CD4-positive, CD25-positive, alpha-beta regulatory T cell (primary cell): ENCODE data around the gene TXNDC17. TPM values are rescaled to one million over a fixed set of nuclear protein-coding genes. Genes with fewer than 3 reads are reported as not detected.

Source experiments
- ATAC-seq, 2 donors: fragments of 150-1000 bp; cut with Tn5 transposase; one replicate each; pipeline ENCODE4 v1.10.0; 2021; ENCODE audit warnings: low read depth in 2 of 2, moderate number of reproducible peaks in 2 of 2, moderate library complexity in 1 of 2
- DNase-seq, 3 donors: peaks; one replicate each; pipeline versions ENCODE4 v3.0.0 to v3.0.0-alpha.2; 2012 to 2022; ENCODE audit warnings: mixed read lengths in 1 of 3
- H3K27ac ChIP-seq: one replicate; pipeline ENCODE4 v1.7.0; 2013; ENCODE audit warnings: mild to moderate bottlenecking, low read length; ENCODE audit not compliant: insufficient read depth, poor library complexity, severe bottlenecking
- H3K27me3 ChIP-seq: one replicate; pipeline ENCODE4 v1.7.0; 2013; ENCODE audit warnings: low read length; ENCODE audit not compliant: control insufficient read depth, insufficient read depth
- H3K36me3 ChIP-seq: one replicate; pipeline ENCODE4 v1.7.0; 2013; ENCODE audit warnings: mild to moderate bottlenecking, low read length, moderate library complexity; ENCODE audit not compliant: control insufficient read depth, insufficient read depth
- H3K4me1 ChIP-seq: 2 replicates; pipeline ENCODE4 v1.7.0; 2013; ENCODE audit warnings: mild to moderate bottlenecking, low read length; ENCODE audit not compliant: insufficient read depth, control insufficient read depth, poor library complexity, severe bottlenecking
- H3K4me3 ChIP-seq: one replicate; pipeline ENCODE4 v1.7.0; 2013; ENCODE audit warnings: low read depth, mild to moderate bottlenecking, low read length, moderate library complexity
- H3K9me3 ChIP-seq, 2 experiments: 1 replicate in 1 of 2; 2 replicates in 1 of 2; pipeline ENCODE4 v1.7.0; 2013; ENCODE audit warnings: low read length in 2 of 2, mild to moderate bottlenecking in 1 of 2, moderate library complexity in 1 of 2; ENCODE audit not compliant: control insufficient read depth in 2 of 2
- H3K27ac Mint-ChIP-seq, 3 donors: one replicate each; pipeline ENCODE4 v1.8.0; 2020 to 2022; ENCODE audit warnings: mild to moderate bottlenecking in 3 of 3, mixed read lengths in 3 of 3, moderate library complexity in 2 of 3
- H3K27me3 Mint-ChIP-seq: one replicate; pipeline ENCODE4 v1.8.0; 2022; ENCODE audit warnings: mild to moderate bottlenecking, mixed read lengths
- H3K36me3 Mint-ChIP-seq: one replicate; pipeline ENCODE4 v1.8.0; 2020; ENCODE audit warnings: mixed read lengths
- H3K4me1 Mint-ChIP-seq, 4 donors: one replicate each; pipeline ENCODE4 v1.8.0; 2020 to 2022; ENCODE audit warnings: mixed read lengths in 4 of 4, mild to moderate bottlenecking in 1 of 4
- H3K4me3 Mint-ChIP-seq, 4 donors: one replicate each; pipeline ENCODE4 v1.8.0; 2020 to 2022; ENCODE audit warnings: mild to moderate bottlenecking in 4 of 4, mixed read lengths in 4 of 4, moderate library complexity in 3 of 4
- H3K9me3 Mint-ChIP-seq, 7 donors: one replicate each; pipeline ENCODE4 v1.8.0; 2020 to 2022; ENCODE audit warnings: mixed read lengths in 7 of 7, mild to moderate bottlenecking in 3 of 7, moderate library complexity in 2 of 7
- polyA plus RNA-seq, 4 donors: library from polyadenylated mRNA; unstranded; fragments of 300-500 nt; fragmentation: Illumina TruSeq; gene quantifications; one replicate each; pipeline ENCODE4 v1.2.3, GENCODE V29; 2021
- total RNA-seq: library from RNA; stranded (reverse); gene quantifications from one replicate; pipeline ENCODE4 v1.2.3, GENCODE V29; 2022

TXNDC17 gene
- total and polyA plus RNA-seq, 5 donors from 2014 or later = 15.0 to 262 (median 169) TPM

DNA sequence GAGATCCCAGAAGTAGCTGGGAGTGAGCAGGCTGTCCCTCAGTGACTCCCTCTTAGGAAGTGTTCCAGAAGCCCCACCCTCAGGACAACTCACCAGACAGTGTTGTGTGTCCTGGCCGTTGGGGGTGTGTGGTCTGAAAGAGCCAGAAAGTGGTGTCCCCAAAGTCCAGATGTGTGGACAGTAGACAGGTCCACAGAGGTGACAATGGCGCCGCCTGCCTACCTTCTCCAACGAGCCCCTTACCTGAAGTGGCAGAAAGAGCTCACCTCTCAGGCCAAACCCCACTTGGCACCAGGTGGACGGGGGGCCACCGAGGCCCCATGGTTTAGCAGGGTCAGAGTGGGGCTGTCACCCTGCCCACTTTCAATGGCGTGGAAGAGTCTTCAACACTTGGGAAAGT lies 30.6 kb downstream of the TXNDC17 start:
- Mint-ChIP-seq H3K4me3 (no peak overlapping the region), H3K27me3 (peaks cover 4% of the 10 kb centered on the region), H3K36me3 (peaks cover 7% of the 10 kb centered on the region), H3K4me1 (peaks cover 0 to 8% (median 1%) of the 10 kb centered on the region in 4 donors), H3K27ac (peak overlapping the region in 1 of 3 donors; percentile 32), H3K9me3 (no peaks in the 10 kb centered on the region)
- Histone ChIP-seq H3K36me3 (no peaks in the 10 kb centered on the region), H3K27me3 (no peaks in the 10 kb centered on the region), H3K9me3 (no peaks in the 10 kb centered on the region), H3K4me1 (no peaks in the 10 kb centered on the region), H3K4me3 (no peak overlapping the region), H3K27ac (no peak overlapping the region)
- DNase-seq = no peak
- no peak for ATAC-seq

DNA sequence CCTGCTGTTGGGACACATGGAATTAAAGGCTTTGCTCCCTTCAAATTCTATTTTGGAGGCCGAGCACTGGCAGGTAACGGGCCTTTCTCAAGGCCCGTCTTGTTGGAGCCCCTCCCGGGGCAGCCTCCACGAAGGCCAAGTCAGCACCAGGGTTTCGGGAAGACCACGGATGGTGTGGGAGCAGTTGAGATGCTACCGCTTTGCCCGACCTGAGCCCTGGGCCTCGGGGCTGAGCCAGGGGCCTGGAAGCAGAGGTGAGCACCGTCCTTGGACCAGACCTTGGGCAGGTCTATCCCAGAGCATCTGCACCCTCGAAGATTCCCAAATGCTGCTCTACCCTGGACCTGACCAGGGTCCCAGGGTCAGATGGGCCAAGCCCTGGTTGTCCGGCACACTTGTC lies 33.7 kb downstream of the TXNDC17 start:
- no peak overlapping the region for H3K27ac Mint-ChIP-seq
- H3K27ac ChIP-seq = no peak overlapping the region
- ATAC-seq (no peak), DNase-seq (no peak)
- H3K36me3 Mint-ChIP-seq = no peaks in the 10 kb centered on the region
- H3K4me3 ChIP-seq = no peak overlapping the region
- H3K4me1 ChIP-seq = no peaks in the 10 kb centered on the region
- H3K4me3 Mint-ChIP-seq = no peak overlapping the region
- H3K36me3 ChIP-seq = no peaks in the 10 kb centered on the region
- H3K27me3 ChIP-seq = no peaks in the 10 kb centered on the region
- no peaks in the 10 kb centered on the region for H3K9me3 Mint-ChIP-seq
- no peaks in the 10 kb centered on the region for H3K9me3 ChIP-seq
- peaks cover 0 to 8% (median 1%) of the 10 kb centered on the region in 4 donors for H3K4me1 Mint-ChIP-seq
- peaks cover 4% of the 10 kb centered on the region for H3K27me3 Mint-ChIP-seq

DNA sequence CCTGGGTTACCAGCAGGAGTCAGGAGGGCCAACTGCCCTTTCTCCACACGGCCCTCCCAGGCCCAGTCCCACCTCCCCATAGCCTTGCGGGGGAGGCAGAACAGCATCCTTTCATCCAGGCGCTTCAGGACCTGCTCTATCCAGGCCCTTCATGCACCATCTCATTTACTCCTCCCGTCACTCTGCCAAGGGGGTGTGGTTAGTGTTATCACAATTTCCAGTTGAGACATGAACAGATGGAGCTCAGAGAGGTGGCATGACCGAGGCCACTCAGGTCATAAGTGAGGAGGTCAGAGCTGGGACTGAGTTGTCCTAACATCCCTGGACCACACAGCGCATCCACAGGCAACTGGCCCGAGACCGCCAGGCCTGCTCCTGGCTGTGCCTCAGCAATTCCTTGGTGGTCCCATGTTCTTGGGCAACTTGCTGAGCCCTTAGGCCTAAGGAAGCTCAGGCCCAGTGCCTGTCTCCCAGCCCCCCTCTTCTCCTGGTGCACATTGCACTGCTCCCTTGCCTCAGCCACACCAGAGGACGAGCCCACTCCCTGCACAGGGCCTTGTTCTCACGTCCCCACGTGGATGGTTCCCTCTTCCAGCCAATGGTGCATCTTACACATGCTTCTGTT lies 34.5 kb downstream of the TXNDC17 start:
- Mint-ChIP-seq H3K4me1 (peaks cover 0 to 8% (median 1%) of the 10 kb centered on the region in 4 donors), H3K27me3 (peaks cover 4% of the 10 kb centered on the region)
- no peaks in the 10 kb centered on the region for H3K9me3 ChIP-seq

DNA sequence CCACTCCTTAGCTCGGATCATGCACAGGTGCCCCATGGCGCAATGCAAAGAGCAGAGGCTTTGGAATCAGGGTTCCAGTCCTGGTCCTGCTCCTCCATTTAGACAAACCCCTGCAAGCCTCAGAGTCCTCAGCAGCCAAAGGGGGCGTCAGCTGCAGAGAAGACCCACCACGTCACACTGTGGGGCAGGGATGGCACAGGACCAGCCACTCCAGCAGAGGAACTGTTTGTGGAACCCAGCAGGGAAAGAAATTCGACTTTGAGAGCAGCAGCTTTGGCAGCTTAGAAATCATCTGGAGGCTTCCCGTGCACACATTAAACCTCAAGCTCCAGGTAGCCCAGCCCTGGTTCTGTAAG lies 35.9 kb downstream of the TXNDC17 start:
- H3K27ac Mint-ChIP-seq = no peak overlapping the region
- DNase-seq (no peak), ATAC-seq (no peak)
- H3K27me3 Mint-ChIP-seq = peaks cover 4% of the 10 kb centered on the region
- no peak overlapping the region for H3K4me3 ChIP-seq
- H3K4me1 ChIP-seq = no peaks in the 10 kb centered on the region
- peaks cover 2% of the 10 kb centered on the region for H3K27me3 ChIP-seq
- H3K27ac ChIP-seq = no peak overlapping the region
- no peaks in the 10 kb centered on the region for H3K9me3 Mint-ChIP-seq
- H3K9me3 ChIP-seq = no peaks in the 10 kb centered on the region
- H3K36me3 ChIP-seq = no peaks in the 10 kb centered on the region
- H3K36me3 Mint-ChIP-seq = no peaks in the 10 kb centered on the region
- H3K4me3 Mint-ChIP-seq = no peak overlapping the region
- H3K4me1 Mint-ChIP-seq = peaks cover 0 to 8% (median 1%) of the 10 kb centered on the region in 4 donors

More for the DNA sequence above, 34.5 kb downstream of the TXNDC17 start:
- ATAC-seq (no peak), DNase-seq (no peak)
- Mint-ChIP-seq H3K4me3 (no peak overlapping the region), H3K9me3 (no peaks in the 10 kb centered on the region), H3K36me3 (no peaks in the 10 kb centered on the region), H3K27ac (peak overlapping the region in 1 of 3 donors; percentile 88)
- Histone ChIP-seq H3K27ac (no peak overlapping the region), H3K27me3 (no peaks in the 10 kb centered on the region), H3K4me3 (no peak overlapping the region), H3K4me1 (no peaks in the 10 kb centered on the region), H3K36me3 (no peaks in the 10 kb centered on the region)

DNA sequence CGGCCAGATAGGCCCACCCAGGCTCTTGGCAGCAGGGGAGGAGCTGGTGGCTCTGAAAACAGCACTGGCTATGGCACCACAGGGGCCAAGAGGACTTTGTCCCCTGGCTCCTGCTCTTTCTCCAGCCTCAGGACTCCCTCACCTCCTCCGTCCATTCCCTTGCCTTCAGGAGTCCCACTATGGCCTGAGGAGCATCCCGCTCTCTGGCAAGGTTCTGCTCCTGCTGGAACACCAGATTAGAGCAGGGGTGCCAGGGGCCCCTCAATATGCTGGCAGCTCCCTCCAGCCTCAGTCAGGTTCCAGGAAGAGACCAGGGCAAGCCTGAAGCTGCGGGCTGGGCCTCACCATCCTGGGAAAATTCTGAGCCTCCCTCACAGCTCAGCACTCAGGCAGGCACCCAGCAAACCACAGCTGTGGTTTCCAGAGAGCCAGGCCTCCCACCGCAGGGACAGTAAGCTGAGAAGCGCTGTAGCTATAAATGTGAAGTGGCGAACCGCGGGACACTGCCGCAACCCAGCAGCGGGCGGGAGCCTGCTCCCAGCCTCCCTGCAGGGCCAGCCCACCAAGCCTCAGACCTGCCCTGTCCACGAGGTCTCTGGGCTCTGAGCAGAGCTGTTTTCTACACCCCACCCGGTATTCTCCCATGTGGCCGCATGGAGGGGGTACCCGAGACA lies 36.4 kb downstream of the TXNDC17 start:
- no peaks in the 10 kb centered on the region for H3K36me3 Mint-ChIP-seq
- no peaks in the 10 kb centered on the region for H3K36me3 ChIP-seq
- no peak for DNase-seq

DNA sequence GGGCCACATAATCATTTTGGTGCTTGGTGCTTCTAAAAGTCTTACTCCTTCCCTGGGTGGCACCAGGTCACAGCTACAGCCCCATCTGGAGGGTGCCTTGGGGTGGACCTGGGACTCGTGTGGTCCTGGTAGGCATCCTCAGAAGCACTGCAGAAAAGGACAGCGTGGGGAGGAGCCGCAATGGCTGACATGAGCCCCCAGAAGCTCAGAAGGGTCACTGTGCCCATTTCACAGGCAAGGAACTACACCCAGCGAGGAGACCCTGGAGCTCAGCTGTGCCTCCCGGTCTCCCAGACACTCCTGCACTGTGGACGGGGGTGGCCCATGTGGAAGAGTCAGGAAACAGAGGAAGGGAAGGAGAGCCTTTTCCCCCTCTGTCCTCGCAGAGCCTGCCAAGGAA lies 37.1 kb downstream of the TXNDC17 start:
- no peak for DNase-seq
- no peaks in the 10 kb centered on the region for H3K36me3 Mint-ChIP-seq
- Histone ChIP-seq H3K4me3 (no peak overlapping the region), H3K27ac (no peak overlapping the region), H3K27me3 (peaks cover 2% of the 10 kb centered on the region), H3K9me3 (no peaks in the 10 kb centered on the region), H3K36me3 (no peaks in the 10 kb centered on the region), H3K4me1 (no peaks in the 10 kb centered on the region)
- no peak for ATAC-seq
- H3K27ac Mint-ChIP-seq = no peak overlapping the region
- no peak overlapping the region for H3K4me3 Mint-ChIP-seq
- peaks cover 0 to 4% (median 1%) of the 10 kb centered on the region in 4 donors for H3K4me1 Mint-ChIP-seq
- no peaks in the 10 kb centered on the region for H3K9me3 Mint-ChIP-seq
- H3K27me3 Mint-ChIP-seq = peaks cover 11% of the 10 kb centered on the region

More for the DNA sequence above, 36.4 kb downstream of the TXNDC17 start:
- no peak overlapping the region for H3K4me3 Mint-ChIP-seq
- no peak overlapping the region for H3K27ac ChIP-seq
- no peaks in the 10 kb centered on the region for H3K4me1 ChIP-seq
- H3K27me3 Mint-ChIP-seq = peaks cover 5% of the 10 kb centered on the region
- H3K9me3 ChIP-seq = no peaks in the 10 kb centered on the region
- H3K27me3 ChIP-seq = peaks cover 2% of the 10 kb centered on the region
- no peak for ATAC-seq
- H3K4me3 ChIP-seq = no peak overlapping the region
- no peak overlapping the region for H3K27ac Mint-ChIP-seq
- peaks cover 0 to 7% (median 1%) of the 10 kb centered on the region in 4 donors for H3K4me1 Mint-ChIP-seq
- no peaks in the 10 kb centered on the region for H3K9me3 Mint-ChIP-seq

DNA sequence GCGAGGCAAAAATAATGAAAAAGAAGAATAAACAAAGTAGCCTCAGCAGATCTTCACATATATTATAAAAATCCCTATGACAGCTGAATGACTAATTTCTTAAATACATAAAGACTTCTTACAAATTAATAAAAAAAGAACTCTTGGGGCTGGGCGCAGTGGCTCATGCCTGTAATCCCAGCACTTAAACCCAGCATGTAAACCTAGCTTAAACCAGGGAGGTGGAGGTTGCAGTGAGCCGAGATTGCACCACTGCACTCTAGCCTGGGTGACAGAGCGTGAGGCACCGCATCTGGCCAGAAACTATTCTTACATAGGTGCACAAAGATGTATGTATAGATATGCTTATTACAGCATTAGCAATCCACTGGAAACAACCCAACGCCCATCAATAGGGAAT lies 38.4 kb downstream of the TXNDC17 start:
- H3K4me1 Mint-ChIP-seq = peaks cover 0 to 4% (median 1%) of the 10 kb centered on the region in 4 donors
- H3K36me3 ChIP-seq = no peaks in the 10 kb centered on the region
- H3K27ac Mint-ChIP-seq = no peak overlapping the region
- H3K4me3 ChIP-seq = no peak overlapping the region
- no peak overlapping the region for H3K4me3 Mint-ChIP-seq
- ATAC-seq (no peak), DNase-seq (no peak)
- H3K27ac ChIP-seq = no peak overlapping the region
- peaks cover 2% of the 10 kb centered on the region for H3K27me3 ChIP-seq
- H3K4me1 ChIP-seq = no peaks in the 10 kb centered on the region
- H3K27me3 Mint-ChIP-seq = peaks cover 16% of the 10 kb centered on the region
- peaks cover 3% of the 10 kb centered on the region for H3K36me3 Mint-ChIP-seq
- no peaks in the 10 kb centered on the region for H3K9me3 Mint-ChIP-seq
- H3K9me3 ChIP-seq = no peaks in the 10 kb centered on the region

DNA sequence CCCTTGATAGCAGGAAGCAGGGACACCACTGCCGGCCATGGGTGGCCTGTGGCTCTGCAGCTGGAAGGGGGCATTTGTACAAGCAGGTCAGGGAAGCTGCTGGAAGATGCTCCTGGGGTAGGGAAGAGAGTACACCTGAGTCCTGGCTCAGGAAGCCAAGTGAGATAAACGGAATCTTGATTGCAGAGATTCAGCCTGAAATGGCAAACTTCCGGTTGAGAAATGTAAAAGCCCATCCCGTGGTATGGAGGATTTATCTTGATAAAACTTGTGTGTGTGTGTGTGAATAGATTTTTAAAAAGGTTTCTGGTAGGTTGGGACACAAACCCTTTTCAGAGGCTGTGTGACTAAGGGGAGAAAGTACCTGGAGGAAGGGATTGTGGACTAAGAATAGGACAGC lies 40.3 kb downstream of the TXNDC17 start:
- Mint-ChIP-seq H3K4me3 (no peak overlapping the region), H3K27me3 (peaks cover 17% of the 10 kb centered on the region), H3K36me3 (peaks cover 3% of the 10 kb centered on the region), H3K4me1 (peaks cover 0 to 3% (median 0%) of the 10 kb centered on the region in 4 donors), H3K27ac (no peak overlapping the region), H3K9me3 (peaks cover 0 to 2% (median 0%) of the 10 kb centered on the region in 7 donors)
- DNase-seq (no peak), ATAC-seq (no peak)
- Histone ChIP-seq H3K4me1 (no peaks in the 10 kb centered on the region), H3K4me3 (no peak overlapping the region), H3K27ac (no peak overlapping the region), H3K9me3 (no peaks in the 10 kb centered on the region), H3K27me3 (peaks cover 2% of the 10 kb centered on the region), H3K36me3 (no peaks in the 10 kb centered on the region)
